Astrocyte (in vitro differentiated cells and primary cell): Measurements from ENCODE around the gene MBNL1.

Experiments
- CTCF ChIP-seq: IDR thresholded peaks from 2 replicates; pipeline ENCODE4 v1.5.1; 2011; ENCODE audit warnings: low read depth, mild to moderate bottlenecking, inconsistent platforms, low read length, moderate library complexity; ENCODE audit not compliant: insufficient read depth
- EZH2 ChIP-seq: IDR thresholded peaks from 2 replicates; pipeline ENCODE4 v1.6.1; 2012; ENCODE audit warnings: mild to moderate bottlenecking, low read length, inconsistent platforms; ENCODE audit not compliant: insufficient read depth

DNA sequence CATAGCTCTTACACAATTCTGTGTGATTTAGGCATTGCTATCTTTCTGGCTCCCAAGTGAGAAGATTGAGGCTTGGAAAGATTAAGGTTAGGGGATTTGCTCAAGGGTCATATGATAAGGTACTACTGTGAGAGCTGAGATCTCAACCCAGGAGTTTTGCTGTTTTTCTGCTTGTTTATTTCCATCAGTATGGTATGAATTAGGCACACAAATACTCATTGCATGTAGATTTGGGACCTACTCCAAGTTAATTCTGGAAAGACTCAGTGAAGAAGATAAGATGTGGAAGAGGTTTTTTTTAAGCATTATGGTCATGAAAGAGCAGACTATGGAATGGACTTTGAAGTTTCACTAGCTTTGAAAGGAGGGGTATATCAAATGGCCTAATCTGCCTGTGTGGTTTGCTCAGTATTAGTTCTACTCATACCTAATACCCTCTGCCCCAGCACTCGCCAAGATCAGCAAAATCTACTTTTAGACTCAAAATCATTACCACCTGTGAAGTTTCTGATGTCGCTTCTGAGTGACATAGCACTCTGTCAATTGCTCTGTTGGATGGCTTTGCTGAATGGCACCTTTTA is 12.5 kb downstream of the MBNL1 start:
- TF ChIP-seq CTCF (no peak), EZH2 (no peak)
